ENCODE results near the gene EVI5L.

- peak; percentile 89 for TF ChIP-seq POLR2A (IDR thresholded peaks at IDR 0.05; ENCODE audit: low read length)
- no peak for TF ChIP-seq GATA1 (IDR thresholded peaks at IDR 0.05; ENCODE audit: low read depth, low read length)
These were observed 73.4 kb downstream of the EVI5L start, which contains the start of gene MAP2K7 for GRCh38 chr19:7903244-7904073.

All from erythroblast (primary cell).